ENCODE results near the gene PSMC2. TPM values are rescaled to one million over a fixed set of nuclear protein-coding genes. Genes with fewer than 3 reads are reported as not detected.
"Not testable (repeated sequence)": the region's sequence is repeated elsewhere in the genome, so short reads cannot be mapped to it uniquely, and the experiment has no call there.

PSMC2 gene
- total RNA-seq, 1 donor from 2014 or later, result 186 TPM

DNA sequence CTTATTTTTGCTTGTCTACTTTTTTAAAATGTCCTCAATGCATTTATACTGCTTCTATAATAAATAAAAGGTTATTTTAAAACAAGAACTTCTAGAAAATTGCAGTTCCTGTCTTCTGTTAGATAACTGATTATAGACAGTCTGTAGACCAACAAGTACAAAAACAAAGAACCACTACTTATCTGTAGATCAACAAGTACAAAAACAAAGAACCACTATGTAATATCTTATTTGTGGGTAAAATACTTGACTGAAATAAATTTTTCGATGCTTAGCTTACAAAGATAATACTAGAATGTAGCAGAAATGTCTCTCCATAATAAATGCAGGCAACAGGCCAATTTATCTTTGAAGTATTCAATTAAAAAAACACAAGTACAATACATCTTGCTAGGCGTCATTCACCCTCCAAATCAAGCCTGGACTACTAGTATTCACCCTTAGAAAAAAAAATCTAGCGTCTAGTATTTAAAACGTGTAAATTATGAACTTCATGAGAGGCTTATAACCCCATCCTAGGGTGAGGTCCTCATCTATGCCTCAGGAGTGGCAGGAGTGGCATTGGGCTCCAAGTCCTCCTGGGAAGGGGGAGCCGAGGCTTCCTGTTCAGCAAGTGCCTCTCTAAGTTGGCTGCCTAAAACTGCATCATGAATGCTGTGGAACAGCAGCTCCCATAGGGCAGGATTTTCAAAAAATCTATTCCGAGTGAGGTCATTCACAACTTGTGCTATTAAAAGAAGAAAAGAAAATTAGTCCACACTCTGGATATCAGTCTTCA lies 26.6 kb downstream of the PSMC2 start:
- intact Hi-C loops (cut with micrococcal nuclease), result no loop called here

DNA sequence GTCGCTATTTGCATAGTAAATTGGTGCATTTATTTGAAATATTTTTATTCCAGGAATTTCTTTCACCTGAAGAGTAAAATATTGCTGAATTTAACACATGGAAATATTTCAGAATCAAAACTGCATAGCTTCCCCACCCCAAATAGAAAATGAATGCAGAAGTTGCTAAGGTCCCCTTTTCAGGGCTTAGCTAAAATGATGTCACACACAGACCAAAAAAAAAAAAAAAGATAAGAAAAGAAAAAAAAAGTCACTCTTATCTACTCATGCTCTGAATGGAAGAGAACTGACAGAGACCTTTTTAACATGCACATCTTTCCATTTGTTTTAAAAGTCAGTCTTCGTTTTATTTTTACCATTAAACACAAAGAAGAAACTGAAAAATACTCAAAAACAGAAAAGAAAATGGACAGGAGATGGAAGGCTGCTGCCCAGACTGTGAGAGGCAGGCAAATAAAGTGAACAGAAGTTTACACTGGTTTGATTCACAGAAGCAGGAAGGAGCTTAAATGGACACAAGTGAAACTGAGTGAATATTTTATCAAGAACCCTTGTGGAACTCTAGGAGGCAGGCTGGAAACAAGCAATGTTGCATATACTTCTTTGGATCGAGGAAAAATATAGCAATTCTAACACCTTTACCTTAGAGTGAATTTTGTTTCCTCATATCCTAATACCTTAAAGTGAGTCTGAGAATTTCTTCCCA lies 32.0 kb downstream of the PSMC2 start:
- intact Hi-C loops (cut with micrococcal nuclease), result no loop called here

DNA sequence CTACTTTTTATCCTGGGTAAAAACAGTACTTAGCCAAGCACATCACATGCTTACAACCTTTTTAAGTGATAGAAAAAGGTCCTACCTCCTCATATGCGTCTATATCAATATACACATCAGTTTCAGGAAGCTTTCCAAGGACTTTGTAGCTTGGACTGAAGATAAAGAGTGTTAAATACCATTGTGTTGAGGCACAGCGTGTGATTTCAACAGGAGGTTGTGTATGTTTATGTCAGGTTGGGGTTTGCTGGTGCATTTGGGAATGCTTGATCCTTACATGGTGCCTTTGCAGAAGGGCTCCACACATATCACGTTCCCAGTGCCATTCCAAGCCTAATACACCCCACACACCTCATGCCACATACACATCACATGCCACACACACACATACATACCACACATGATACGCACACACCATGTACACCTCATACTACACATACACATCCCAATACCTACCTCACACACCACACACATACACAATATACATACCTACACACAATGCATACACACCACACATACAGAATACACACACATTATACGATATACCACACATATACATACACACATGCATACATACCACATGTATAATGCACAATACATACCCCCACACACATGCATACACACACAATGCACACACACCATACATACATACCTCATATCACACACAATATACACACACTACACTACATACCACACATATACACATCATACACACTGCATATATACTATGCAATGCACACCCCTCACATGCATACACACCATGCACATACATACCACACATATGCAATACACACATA lies 33.1 kb downstream of the PSMC2 start:
- intact Hi-C loops (cut with micrococcal nuclease), result no loop called here

DNA sequence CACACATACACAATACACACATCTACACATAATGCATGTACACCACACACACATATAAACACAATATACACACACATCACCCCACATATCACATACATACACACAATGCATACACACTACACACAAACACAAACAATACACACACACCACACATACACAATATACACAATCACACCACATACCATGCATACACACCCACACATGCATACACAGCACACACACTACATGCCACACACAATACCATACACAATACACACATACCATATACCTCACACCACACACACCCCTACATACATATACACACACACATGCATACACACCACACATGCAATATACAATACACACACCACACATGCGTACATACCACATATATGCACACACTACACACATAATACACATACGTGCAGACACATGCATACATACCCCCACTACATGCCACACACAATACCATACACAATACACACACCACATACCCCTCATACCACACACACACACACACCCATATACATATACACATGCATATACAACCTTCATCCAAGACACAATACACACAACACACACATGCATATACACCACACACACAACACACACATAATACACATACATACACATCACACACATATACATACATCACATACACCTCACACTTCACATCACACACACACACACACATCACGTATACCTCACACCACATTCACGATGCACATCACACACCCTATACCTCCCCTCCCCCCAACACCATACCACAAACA lies 34.0 kb downstream of the PSMC2 start:
- intact Hi-C loops (cut with micrococcal nuclease), result no loop called here

DNA sequence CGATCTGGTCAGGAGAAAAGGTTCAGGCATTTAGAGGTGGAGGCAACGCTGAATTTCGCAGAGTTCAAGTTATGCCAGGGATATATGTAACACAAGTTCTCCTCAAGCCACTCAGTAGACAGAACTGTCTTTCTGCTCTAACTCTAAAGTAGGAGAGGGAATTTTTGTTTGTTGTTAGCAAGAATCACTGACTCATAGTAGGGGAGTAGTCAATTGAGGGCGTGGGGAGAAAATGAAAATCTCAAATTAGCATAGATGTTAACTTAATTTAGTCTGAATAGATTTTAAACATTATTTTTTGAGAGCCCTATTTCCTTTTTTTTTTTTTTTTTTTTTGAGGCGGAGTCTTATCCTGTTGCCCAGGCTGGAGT lies 34.6 kb downstream of the PSMC2 start:
- intact Hi-C loops (cut with micrococcal nuclease), result no loop called here

DNA sequence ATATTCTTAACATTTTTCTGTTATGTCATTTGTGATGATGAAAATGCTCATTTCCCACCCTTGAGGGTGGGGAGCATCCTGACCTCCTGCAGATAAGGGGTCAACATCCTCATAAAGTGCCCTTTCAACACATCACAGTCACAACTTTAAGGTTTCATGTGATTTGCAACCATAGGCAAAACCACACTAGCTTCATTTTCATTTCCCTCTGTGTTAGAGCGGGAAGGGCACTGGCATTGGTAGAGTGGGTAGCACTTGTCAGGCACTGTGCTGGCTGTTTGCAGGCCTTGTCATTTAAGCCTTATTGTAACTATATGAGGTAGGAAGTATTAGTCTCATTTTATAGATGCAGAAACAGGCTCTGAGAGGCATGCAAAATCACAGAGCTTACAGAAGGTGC lies 39.8 kb downstream of the PSMC2 start:
- intact Hi-C loops (cut with micrococcal nuclease), result no loop called here

DNA sequence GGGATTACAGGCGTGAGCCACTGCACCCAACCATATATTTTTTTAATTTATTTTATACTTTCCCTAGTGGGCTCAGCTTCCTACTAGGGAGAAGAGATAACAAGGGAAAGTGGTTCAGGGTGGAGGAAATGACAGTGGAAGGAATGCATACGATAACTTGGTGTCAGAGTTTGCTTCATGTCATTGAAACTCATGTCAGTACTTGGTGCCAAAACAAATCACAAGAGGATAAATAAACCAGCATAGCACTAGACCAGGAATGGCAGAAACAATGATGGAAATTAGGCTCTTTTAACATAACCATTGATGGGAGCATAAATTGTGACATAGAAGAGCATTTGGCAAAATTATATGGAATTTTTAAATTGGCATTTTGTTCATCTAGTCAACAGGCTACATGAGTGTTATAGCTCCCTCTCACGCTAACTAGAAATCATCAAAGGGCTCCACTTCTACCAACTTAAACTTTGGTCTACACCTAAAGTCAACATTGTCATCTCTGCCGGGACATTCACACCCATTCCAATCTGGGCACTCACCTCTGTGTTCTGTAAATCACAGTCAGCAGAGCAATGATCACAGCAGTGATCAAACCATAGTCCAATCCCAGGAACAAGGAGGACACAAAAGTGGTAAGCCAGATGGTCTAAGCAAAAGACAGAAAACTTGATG lies 41.2 kb downstream of the PSMC2 start:
- intact Hi-C loops (cut with micrococcal nuclease), result no loop called here

DNA sequence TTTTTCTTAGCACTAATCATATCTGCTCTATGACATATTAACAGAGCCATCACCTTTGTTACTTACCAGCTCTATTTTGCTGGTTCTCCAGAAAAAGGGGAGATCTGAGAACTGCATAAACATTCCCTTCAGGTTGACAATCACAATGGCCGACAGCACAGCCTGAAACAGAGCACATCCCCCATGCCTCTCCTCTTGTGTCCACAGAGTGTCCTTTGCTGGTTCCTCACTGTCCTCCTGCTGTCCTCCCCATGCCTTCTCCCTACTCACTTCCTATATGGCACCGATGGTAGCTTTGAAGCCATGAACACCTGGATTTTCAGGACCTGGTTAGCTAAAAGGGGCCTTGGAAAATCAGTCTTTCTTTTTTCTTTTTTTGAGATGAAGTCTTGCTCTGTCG lies 41.8 kb downstream of the PSMC2 start:
- intact Hi-C loops (cut with micrococcal nuclease), result no loop called here

DNA sequence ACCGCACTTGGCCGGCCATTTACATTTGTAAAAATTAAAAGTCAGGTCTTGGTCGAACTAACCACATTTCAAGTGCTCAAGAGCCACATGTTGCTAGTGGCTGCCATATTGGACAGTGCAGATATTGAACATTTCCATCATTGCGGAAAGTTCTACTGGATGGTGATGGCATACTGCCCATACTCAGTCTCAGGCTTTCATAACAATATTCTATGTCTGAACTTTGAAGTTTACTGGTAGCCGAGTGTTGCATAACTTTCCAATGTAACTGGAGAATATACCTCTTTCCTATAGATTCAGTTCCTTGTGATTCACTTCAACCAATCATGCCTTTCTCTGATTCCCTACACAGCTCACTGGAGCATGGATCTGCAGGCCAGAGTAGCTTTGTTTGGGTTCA lies 43.7 kb downstream of the PSMC2 start:
- intact Hi-C loops (cut with micrococcal nuclease), result no loop called here

DNA sequence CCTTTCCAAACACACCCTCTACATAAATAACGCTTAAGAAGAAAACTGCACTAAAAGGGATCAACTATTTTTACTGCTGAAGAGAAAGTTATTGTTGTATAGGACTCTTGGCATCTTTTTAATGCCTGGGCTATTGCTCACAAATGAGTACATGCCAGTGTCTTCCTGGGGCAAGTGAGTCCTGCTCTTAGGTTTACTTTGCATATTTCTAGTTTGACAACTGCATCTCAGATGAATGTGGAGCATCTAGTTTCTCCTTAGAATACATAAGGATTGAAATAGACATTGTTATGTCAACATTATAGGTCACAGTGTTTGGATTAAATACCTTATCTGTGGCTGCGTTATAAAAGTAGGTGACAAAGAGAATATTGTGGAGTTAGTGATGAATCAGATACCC lies 44.5 kb downstream of the PSMC2 start:
- intact Hi-C loops (cut with micrococcal nuclease), result no loop called here

DNA sequence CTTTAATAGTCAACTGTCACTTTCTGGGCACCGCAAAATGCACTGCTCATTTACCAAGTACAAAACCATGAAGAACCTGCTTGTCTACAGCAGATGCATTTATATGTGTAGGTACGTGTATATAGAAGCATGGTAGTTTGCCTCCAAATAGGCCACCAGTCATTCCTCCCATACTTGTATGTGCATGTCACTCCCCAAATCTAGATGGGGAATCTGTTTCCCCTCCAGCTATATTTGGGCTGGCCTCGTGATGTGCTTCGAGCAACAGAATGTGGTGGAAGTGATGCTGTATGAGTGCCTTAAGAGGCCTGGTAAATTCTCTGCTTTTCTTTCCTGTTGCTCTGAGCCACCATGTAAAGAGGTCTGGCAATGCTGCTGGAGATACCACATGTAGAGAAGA lies 47.1 kb downstream of the PSMC2 start:
- intact Hi-C loops (cut with micrococcal nuclease), result no loop called here

DNA sequence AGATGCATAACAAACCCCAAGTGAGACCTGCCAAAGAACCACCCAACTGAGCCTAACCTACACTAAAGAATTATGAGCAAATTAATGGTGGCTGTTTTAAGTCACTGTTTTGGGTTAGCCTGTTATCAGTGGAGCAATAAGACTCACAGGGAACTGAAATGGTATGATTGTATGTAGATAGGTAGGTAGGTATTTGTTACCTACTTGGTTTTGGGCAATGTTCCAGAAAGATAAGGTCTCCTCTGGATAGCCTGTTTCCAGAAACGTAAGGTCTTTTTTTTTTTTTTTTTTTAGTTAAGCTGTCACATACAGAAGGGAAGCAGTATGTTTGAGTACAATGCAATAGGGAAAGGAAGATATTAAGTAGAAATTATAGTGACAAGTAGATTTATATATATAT lies 47.6 kb downstream of the PSMC2 start:
- intact Hi-C loops (cut with micrococcal nuclease), result no loop called here

DNA sequence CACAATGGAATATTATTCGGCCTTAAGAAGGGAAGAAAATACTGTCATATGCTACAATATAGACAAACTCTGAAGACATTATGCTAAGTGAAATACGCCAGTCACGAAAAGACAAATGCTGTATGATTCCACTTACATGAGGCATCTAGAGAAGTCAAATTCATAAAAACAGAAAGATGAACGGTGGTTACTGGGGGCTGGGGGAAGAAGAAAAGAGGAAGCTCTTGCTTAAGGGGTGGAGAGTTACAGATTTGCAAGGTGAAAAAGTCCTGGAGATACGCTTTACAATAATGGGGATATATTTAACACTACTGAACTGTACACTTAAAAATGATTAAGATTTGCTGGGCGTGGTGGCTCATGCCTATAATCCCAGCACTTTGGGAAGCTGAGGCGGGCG lies 49.0 kb downstream of the PSMC2 start:
- intact Hi-C loops (cut with micrococcal nuclease), result no loop called here

DNA sequence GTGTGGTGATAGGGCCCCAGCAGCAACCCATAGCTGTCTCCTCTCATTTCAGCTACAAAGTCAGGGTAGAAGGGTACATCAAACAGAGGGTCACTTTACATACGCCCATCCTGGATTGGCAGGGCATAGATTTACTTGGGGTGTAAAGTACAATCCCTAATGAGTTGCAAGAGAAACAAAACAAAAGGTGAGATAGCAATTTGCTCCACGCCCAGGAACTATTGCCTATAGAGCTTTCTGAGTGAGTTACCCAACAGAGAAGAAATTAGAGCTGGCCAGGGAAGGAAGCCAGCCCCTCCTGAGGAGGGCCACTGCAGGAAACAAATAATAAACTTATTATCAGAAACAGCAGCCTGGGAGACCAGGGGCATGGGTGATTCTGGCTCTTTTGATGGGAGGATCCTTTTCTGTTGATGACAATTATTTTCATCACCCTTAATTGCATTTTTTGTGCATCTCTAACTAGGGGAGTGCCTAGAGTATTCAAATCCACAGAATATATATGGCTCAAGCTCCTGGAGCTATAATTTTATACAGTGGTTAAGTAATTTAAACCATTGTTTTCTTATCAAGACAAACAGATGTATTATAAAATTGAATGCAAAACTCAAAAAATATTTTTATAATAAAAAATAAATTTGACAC lies 51.2 kb downstream of the PSMC2 start:
- intact Hi-C loops (cut with micrococcal nuclease), result no loop called here

DNA sequence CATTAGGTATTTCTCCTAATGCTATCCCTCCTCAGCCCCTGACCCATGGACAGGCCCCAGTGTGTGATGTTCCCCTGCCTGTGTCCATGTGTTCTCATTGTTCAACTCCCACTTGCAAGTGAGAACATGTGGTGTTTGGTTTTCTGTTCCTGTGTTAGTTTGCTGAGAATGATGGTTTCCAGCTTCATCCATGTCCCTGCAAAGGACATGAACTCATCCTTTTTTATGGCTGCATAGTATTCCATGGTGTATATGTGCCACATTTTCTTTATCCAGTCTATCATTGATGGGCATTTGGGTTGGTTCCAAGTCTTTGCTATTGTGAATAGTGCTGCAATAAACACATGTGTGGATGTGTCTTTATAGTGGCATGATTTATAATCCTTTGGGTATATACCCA lies 52.2 kb downstream of the PSMC2 start:
- intact Hi-C loops (cut with micrococcal nuclease), result not testable (repeated sequence)

DNA sequence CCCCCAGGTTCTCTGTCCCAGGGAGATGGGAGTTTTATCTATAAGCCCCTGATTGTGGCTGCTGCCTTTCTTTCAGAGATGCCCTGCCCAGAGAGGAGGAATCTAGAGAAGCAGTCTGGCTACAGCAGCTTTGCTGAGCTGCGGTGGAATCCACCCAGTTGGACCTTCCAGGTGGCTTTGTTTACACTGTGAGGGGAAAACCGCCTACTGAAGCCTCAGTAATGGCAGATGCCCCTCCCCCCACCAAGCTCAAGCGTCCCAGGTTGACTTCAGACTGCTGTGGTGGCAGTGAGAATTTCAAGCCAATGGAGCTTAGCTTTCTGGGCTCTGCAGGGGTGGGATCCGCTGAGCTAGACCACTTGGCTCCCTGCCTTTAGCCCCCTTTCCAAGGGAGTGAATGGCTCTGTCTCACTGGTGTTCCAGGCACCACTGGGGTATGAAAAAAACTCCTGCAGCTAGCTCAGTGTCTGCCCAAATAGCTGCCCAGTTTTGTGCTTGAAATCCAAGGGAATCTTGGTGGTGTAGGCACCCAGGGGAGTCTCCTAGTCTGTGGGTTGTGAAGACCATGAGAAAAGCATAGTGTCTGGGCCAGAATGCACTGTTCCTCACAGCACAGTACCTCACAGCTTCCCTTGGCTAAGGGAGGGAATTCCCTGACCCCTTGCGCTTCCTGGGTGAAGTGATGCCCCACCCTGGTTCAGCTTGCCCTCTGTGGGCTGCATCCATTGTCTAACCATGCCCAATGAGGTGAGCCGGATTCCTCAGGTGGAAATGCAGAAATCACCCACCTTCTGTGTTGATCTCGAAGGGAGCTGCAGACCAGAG lies 58.6 kb downstream of the PSMC2 start:
- intact Hi-C loops (cut with micrococcal nuclease), result not testable (repeated sequence)

DNA sequence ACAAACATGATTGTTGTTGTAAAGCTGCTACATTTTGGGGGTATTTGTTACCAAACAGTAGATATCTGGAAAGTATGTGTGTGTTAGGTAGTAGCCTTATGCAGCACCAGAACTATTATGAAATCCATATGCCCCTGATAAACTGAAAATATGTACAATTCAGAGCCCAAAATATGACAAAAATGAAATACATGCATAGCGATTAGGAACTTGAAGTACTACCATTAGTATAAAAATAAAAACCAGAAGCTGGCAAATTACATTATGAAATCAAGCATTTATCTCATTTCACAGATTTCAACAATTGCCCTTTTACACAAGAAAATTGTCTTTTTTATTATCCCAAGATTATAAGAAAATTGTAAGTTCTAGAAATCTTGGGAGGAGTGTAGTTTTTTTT lies 64.7 kb downstream of the PSMC2 start:
- intact Hi-C loops (cut with micrococcal nuclease), result no loop called here

DNA sequence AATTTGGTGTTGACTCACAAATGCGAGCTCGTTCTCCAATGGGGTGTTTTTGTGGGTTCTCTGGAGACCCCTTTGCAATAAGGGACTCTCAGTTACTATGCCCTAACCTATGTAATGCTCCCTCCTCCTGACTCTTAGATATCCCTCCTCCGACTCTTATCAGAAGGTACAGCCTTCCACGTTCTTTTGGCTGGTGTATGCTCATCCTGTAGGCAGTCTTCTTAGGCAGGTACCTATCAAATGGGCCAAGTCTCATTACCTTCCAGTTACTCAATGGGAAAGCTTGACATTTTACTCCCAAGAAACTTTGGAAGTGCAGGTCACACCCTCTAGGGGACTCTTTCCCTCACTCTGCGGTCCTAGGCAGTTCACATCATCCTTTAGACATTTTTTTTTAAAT lies 66.0 kb downstream of the PSMC2 start:
- intact Hi-C loops (cut with micrococcal nuclease), result no loop called here

DNA sequence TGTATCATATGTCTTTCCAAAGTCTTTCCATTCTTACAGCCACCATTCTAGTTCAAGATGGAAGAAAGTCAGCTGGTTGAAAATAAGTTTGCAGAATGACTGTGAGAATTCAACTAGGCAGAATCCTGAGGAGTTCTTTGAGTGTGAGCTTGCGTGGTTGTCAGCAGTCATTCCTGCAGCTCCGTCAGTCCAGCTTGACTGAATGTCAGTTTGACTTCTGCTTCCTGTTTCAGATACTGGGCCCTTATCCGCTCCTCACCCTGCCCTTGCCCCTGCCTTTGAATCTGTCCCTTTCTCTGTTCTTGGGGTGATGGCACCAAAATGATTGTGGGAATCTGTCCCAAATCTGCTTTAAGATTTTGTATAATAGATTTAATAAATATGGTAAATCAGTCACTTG lies 70.8 kb downstream of the PSMC2 start:
- intact Hi-C loops (cut with micrococcal nuclease), result no loop called here
